Neural cell (in vitro differentiated cells): ENCODE measurements around the gene SGSM1.

ENCODE experiments used
- EP300 ChIP-seq: fragments of 450-650 bp; conservative IDR thresholded peaks from 2 replicates; pipeline ENCODE4 v1.6.1; 2014; ENCODE audit warnings: antibody characterized with exemption, mild to moderate bottlenecking, moderate library complexity; ENCODE audit not compliant: poor library complexity, severe bottlenecking
- EZH2 ChIP-seq: fragments of 200-600, 300-800 bp; shearing (Covaris generic), sonication (generic); IDR thresholded peaks from 2 replicates; pipeline ENCODE4 v1.6.1; 2014; ENCODE audit warnings: antibody characterized with exemption, low read length, borderline replicate concordance, mild to moderate bottlenecking; ENCODE audit not compliant: insufficient read depth, poor library complexity, severe bottlenecking
- POLR2AphosphoS5 ChIP-seq: IDR thresholded peaks from 2 replicates; pipeline ENCODE4 v1.6.1; 2012
- RAD21 ChIP-seq: fragments of 450-650 bp; conservative IDR thresholded peaks from 2 replicates; pipeline ENCODE4 v1.6.1; 2014; ENCODE audit warnings: antibody characterized with exemption, mild to moderate bottlenecking, moderate library complexity
- TAF1 ChIP-seq: IDR thresholded peaks from 2 replicates; pipeline ENCODE4 v1.6.1; 2012; ENCODE audit warnings: low read depth
- TF ChIP-seq, protein P1 (sequence below): fragments of 450-650 bp; IDR thresholded peaks from 2 replicates; pipeline ENCODE4 v1.5.1; 2014; ENCODE audit warnings: antibody characterized with exemption, mild to moderate bottlenecking, moderate library complexity; ENCODE audit not compliant: poor library complexity, severe bottlenecking
- TF ChIP-seq, protein P2 (sequence below): IDR thresholded peaks from 2 replicates; pipeline ENCODE4 v1.6.1; 2012; ENCODE audit warnings: borderline replicate concordance

DNA sequence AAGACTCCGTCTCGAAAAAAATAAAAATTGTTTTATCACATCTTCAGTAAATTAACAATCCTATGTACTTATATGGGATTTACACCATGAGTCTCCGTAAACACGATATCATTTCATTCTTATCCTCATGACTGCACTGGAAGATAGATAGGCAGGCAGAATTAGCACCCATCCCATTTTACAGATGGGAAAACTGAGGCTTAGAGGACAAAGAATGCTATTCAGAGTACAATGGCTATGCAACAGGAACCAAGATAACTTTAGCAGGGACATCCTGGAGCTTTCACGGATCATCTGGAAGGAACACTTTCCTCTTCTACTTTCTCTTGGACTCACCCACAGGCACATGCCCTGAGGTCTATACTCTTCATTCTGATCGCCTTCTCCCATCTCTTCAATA, 14.6 kb upstream of the SGSM1 start:
- TF ChIP-seq, protein P1, sequence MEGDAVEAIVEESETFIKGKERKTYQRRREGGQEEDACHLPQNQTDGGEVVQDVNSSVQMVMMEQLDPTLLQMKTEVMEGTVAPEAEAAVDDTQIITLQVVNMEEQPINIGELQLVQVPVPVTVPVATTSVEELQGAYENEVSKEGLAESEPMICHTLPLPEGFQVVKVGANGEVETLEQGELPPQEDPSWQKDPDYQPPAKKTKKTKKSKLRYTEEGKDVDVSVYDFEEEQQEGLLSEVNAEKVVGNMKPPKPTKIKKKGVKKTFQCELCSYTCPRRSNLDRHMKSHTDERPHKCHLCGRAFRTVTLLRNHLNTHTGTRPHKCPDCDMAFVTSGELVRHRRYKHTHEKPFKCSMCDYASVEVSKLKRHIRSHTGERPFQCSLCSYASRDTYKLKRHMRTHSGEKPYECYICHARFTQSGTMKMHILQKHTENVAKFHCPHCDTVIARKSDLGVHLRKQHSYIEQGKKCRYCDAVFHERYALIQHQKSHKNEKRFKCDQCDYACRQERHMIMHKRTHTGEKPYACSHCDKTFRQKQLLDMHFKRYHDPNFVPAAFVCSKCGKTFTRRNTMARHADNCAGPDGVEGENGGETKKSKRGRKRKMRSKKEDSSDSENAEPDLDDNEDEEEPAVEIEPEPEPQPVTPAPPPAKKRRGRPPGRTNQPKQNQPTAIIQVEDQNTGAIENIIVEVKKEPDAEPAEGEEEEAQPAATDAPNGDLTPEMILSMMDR, result no peak
- TF ChIP-seq EP300, result no peak
- no peak for TF ChIP-seq EZH2
- no peak for TF ChIP-seq TAF1
- TF ChIP-seq, protein P2, sequence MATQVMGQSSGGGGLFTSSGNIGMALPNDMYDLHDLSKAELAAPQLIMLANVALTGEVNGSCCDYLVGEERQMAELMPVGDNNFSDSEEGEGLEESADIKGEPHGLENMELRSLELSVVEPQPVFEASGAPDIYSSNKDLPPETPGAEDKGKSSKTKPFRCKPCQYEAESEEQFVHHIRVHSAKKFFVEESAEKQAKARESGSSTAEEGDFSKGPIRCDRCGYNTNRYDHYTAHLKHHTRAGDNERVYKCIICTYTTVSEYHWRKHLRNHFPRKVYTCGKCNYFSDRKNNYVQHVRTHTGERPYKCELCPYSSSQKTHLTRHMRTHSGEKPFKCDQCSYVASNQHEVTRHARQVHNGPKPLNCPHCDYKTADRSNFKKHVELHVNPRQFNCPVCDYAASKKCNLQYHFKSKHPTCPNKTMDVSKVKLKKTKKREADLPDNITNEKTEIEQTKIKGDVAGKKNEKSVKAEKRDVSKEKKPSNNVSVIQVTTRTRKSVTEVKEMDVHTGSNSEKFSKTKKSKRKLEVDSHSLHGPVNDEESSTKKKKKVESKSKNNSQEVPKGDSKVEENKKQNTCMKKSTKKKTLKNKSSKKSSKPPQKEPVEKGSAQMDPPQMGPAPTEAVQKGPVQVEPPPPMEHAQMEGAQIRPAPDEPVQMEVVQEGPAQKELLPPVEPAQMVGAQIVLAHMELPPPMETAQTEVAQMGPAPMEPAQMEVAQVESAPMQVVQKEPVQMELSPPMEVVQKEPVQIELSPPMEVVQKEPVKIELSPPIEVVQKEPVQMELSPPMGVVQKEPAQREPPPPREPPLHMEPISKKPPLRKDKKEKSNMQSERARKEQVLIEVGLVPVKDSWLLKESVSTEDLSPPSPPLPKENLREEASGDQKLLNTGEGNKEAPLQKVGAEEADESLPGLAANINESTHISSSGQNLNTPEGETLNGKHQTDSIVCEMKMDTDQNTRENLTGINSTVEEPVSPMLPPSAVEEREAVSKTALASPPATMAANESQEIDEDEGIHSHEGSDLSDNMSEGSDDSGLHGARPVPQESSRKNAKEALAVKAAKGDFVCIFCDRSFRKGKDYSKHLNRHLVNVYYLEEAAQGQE, result no peak
- TF ChIP-seq POLR2AphosphoS5, result no peak
- TF ChIP-seq RAD21, result no peak
